ENCODE measurements around the gene SAMD11.

The SAMD11 gene

DNA sequence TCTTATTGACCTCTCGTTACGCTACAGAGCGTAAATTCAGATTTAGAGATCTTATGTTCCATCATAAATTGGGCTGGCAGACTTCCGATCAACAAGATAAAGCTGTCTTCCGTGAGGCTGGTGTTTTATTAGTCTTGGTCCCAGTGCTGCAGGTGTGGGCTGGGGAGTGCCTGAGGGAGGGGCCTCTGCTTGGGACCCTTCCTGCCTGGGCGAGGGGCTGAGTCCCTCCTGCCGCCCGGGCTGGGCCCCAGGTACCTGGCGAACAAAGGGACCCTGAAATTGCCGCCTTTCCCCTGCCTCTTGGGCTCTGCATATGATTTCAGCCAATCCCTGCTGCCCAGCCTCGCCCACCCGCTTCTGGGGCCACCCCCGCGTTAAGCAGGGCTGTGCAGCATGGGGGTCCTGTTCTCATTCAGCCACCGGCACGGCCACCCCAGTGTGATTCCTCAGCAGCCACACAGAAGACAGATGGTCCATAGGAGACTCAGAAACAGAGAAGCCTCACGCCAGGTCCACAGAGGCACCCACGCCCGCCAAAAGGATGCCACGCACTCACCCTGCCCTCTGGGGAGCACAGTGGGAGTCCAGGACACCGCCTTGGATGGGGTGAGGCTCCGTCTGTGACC lies 6.1 kb upstream of the SAMD11 start:
- DNase-seq, result no peak

DNA sequence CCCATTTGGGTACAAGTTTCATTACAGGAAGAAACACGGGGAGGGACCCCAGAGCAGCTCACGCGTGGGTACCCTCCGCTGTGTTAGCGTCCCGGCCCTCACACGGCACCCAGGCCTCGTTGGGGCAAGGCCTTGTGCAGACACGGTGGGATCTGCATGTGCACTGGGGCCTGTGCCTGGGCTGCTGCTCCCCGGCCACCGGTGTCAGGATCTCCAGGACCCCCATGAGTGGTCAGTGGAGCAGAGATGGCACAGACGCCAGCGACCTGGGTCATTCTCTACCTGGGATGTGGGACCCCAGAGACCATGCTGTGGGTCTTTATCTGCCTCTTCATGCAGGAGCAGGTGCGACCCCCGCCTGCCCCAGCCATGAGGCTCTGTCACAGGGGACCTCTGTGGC lies 5.4 kb upstream of the SAMD11 start:
- DNase-seq, result no peak

DNA sequence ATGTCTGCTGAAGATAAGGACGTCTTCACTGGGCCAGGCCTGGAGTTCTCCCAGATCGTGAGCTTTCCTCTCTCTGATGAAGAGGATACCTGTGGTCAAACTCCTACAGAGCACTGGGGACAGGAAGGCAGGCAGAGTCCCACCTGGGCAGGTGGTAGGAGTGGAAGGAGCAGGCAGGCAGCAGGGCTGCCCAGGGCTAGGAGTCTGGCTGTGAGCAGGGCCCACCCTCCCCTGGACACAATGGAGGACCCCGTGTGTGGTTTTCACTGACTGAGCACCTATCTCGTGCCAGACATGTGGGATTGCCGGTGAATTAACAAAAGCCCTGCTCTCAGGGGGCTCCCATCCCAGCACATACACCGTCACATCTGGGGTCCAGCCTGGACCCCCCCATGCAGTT lies 4.9 kb upstream of the SAMD11 start:
- no peak for DNase-seq

DNA sequence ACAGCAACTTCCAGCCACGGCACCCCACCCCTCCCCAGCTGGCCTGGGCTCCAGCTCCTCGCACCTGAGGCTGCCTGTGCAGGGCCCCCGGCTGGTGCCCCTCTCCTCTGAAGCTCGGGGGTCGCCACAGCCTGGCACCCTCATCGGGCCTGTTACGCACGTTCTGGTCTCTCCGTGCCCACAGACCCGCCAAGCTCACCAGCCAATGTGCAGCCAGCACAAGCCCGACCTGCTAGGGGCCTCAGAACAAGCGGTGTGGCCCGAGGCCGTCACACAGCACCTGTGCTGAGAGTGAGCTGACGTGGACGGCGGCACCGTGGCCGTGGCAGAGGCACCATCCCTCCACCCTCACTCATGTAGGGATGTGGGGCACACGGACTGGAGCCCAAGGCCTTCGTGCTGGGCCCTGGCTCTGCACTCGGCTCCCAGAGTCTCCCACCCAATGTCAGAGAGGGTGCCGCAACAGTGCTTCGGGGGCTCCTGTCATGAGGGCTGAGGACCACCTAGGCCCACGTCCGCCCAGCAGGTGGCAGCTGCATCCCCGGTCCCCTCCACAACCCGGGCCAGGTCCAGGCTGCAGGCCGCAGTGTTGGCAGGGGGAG lies 4.4 kb upstream of the SAMD11 start:
- no peak for DNase-seq

DNA sequence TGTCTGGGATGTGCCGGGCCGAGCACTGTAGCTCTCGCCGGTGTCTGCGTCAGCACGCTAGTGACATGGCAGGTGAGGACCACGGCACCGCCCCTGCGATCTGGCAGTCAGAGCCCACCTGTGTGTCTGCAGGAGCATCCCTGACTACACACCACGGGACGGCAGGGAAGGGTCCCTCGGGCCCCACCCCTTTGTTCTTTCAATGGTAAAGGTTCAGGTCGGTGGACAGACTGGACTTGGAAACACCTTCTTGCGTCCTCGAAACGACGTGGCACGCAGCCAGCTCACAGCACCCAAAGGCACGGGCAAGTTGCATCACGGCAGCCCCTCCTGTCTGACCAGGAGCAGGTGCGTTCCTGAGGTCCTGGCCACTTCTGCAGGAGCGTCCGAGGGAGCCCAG lies 3.7 kb upstream of the SAMD11 start:
- DNase-seq, result no peak

DNA sequence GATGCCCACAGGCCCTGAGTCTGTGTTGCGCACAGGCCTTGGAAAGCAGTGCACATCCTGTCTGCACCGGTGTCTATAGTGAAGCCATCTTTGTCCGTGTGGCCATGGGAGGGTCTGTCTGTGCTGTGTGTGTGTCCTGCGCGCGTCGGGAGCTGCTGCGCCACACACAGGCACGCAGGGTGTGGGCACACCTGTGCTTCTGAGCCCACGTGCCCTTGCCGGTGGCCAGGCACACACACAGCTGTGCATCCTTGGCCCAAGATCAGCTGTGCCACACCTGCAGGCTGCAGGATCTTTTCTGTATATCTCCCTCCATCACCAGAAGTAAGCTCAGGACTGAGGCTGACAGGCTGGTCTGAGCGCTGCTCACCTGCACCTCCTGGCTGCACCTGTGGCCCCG lies 3.2 kb upstream of the SAMD11 start:
- no peak for DNase-seq

DNA sequence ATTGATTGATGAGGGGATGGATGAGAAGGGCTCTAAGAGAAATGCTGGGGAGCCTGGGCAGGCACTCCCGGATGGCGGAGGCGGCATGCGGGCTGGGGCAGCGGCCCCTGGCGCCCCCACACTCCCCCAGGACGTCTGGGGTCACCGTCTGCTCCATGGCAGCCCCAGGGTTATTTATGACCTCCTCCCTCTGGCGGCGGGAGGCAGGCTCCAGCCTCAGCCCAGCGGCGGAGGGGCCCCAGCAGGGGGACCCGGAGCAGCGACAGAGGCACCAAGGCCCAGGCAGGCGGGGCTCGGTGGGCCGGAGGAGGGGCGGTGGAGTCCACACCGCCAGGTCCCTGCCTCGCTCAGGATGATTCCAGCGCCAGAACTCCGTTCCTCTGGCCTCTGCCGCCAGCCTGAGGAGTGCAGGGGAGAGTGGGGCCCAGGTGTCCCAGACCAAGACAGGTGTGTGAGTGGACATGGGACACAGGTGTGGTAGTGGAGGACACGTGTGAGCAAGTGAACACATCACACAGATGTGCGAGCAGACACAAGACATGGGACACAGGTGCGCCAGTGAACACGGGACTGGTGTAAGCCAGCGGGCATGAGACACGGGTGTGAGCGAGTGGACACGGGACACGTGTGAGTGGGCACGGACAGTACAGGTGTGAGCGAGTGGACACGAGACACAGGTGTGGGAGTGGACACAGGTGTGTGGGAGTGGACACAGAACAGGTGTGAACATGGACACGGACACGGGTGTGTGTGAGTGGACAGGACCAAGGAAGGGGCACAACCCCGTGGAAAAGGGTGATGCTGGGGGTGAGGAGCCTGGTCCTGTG lies 2.5 kb upstream of the SAMD11 start:
- no peak for DNase-seq

DNA sequence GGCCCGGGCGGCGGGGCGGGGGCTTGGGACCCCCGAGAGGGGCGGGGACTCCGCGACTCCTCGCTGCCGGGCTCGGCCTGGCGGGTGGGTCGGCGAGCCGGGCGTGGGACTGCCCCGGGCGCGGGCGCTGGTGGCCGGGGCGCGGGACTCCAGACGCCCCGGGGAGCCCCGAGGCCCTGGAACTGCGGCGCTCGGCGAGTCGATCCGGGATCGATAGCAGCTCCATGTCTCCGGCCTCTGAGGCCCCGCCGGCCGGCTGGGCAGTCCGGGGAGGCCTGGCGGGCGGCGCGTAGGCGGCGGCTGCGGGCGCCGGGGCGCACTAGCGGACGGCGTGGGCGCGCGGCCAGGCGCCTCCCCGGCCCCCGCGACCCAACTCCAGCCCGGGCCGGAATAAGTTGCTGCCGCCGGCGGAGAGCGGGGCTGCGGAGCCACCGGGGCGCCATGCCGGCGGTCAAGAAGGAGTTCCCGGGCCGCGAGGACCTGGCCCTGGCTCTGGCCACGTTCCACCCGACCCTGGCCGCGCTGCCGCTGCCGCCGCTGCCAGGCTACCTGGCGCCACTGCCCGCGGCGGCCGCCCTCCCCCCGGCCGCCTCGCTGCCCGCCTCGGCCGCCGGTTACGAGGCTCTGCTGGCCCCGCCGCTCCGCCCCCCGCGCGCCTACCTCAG lies 400 bp downstream of the SAMD11 start:
- no peak for DNase-seq

DNA sequence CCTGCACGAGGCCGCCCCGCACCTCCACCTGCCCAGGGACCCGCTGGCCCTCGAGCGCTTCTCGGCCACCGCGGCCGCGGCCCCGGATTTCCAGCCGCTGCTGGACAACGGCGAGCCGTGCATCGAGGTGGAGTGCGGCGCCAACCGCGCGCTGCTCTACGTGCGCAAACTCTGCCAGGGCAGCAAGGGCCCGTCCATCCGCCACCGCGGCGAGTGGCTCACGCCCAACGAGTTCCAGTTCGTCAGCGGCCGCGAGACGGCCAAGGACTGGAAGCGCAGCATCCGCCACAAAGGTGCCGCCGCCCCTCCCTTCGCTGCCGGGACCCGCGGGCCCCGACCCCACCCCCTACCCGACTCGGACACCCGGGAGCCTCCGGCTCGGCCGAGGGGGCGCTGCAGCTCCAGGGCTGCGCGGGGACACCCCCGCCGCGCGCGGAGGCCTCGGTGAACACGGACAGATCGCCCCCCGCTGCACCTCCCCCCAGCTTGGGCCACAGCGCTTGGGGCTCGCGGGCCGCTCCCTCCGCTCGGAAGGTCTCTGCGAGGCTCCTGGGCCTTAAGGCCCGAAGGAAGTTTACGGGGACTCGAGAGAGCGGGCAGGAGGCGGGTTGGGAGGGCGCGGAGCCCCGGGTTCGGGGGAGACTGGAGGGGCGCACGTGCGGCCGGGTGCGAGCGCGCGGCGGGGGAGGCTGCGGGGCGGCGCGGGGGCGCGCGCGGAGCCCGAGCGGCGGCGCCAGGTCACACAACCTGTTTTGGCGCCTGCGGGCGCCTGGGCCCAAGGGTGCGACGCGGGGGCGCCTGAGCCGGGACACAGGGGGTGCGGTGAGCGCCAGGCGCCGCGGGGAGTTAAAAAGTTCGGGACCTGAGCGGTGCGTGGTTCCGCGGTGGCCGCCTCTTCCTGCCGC lies 1.2 kb downstream of the SAMD11 start:
- no peak for DNase-seq

DNA sequence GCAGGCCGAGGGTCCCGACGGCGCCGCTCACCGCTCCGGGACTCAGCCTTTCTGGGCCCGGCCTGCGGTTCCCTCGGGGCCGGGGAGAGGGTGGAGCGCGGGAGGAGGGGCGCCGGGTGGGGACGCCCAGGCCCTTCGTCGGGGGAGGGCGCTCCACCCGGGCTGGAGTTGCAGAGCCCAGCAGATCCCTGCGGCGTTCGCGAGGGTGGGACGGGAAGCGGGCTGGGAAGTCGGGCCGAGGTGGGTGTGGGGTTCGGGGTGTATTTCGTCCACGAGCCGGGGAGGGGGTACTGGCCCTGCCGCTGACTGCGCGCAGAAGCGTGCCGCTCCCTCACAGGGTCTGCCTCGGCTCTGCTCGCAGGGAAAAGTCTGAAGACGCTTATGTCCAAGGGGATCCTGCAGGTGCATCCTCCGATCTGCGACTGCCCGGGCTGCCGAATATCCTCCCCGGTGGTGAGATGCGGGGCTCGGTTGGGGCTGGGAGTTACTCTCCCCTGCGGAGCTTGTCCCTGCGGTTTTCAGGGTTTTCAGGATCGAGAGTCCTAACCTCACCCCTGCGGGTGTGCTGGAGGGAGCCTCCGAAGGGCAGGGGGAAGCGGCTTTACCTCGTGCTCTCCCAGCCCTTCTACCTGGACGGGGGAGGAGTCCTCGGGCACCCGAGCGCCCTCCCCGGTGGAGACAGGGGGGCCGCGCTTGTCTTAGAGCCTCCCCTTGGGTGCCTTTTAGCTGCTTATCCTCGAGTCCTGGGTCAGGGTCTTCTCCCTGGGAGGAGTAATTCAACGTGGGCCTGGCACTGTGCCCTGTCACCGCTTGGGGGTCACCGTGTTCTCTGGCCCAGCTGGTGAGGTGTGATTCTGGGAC lies 2.1 kb downstream of the SAMD11 start:
- no peak for DNase-seq

DNA sequence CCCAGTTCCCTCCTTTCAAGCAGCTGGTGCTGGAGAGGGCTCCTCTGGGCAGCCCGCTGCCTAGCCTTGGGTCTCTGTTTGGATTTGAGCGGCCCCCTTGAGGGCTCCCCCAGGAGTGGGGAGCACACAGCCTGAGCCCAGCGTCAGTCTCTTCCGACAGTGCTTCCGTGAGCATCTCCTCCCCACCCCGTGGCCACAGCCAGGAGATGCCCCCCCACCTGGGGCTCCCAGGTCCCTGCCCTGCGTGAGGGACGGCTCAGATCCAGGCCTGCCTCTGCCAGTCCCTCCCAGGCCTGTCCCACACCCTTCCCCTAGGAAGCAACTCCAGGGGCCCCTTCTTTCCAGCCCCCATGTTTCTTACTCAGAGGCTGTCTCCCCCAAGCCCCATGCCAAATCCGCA lies 3.5 kb downstream of the SAMD11 start:
- no peak for DNase-seq

DNA sequence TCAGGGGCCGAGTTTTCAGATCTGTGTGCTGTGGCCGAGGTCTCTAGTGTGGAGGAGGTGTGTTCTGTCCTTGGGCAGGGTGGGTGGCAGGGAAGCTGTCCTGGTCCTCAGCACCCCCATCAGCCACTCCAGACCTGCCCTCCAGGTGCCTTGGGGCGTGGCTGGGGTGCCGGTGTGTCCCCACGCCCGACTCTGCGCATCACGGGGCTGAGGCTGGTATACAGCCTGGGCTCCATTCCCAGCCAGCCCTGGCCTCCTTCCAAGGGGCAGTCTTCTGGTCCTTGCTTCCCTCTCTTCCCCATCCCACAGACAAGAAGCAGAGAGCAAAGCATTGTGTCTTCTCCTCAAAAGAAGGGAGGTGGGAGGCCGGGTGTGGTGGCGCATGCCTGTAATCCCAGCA lies 4.0 kb downstream of the SAMD11 start:
- DNase-seq, result no peak

DNA sequence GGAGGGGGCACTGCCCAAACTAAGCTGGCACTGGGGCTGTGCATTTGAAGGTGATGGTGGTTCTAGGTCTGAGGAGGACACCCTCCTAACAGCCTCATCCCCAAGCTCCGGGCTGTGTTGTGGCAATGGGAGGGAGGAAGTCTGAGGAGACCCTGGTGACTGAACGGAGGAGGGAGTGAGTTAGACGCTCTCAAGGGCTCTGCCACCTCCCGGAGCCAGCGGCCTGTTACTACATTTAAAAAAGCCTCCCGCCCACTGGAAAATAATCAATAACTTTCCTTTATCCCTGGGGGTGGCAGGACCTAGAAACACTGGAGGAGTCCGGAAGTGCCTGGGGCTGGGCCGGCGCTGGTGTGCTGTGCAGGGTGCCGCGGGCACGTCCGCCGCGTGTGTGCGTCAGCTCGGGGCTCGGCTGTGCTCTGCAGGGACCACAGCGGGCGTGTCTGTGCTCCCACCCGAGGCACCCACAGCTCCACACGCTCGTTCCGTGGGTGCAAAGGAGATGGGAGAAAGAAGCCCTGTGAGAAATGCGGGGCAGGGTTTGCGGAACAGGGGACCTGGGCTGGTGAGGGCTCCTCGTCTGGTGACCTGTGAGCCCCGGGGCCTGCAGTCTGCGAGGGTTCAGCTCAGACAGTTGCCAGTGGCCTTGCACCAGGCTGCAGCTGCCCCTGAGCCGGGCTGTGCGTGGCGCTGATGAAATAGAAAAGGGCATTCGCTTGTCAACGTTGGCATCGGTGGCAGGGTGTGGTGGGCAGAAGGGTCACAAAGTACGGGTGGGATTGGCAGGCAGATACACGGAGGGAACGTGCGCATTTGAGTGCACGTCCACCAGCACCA lies 5.3 kb downstream of the SAMD11 start:
- no peak for DNase-seq

DNA sequence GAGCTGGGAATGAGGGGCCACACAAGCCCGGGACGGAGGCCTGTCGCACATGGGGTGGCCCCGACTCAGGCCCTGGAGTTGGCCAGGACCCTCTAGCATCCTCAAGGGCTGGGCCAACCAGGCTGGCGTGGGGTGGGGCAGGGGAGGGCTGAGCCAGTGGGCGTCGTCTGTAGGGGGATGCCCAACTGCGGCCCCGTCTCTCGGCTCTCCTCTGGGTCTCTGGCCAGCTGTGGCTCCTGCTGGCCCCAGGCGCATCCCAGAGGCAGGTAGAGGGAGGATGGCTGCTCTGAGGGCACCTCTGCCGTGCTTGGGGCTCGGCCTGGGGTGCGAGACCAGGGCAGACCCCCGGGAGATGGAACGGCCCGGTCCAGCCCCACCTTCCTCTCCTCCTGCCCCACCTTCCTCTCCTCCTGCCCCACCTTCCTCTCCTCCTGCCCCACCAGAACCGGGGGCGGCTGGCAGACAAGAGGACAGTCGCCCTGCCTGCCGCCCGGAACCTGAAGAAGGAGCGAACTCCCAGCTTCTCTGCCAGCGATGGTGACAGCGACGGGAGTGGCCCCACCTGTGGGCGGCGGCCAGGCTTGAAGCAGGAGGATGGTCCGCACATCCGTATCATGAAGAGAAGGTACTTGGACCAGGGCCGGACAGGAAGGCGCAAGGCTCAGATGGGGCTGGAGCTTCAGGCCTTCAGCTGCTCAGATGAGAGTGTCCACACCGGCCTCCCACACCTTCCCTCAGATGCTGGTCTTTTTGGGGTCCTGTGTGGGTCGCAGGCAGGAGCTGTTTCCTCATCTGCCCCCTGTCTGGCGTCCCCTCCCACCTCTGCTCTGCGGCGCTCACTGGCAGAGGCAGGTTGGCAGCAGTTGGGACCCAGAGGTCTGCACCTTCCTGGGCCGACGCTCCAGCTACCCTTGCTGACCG lies 6.2 kb downstream of the SAMD11 start:
- DNase-seq, result no peak

DNA sequence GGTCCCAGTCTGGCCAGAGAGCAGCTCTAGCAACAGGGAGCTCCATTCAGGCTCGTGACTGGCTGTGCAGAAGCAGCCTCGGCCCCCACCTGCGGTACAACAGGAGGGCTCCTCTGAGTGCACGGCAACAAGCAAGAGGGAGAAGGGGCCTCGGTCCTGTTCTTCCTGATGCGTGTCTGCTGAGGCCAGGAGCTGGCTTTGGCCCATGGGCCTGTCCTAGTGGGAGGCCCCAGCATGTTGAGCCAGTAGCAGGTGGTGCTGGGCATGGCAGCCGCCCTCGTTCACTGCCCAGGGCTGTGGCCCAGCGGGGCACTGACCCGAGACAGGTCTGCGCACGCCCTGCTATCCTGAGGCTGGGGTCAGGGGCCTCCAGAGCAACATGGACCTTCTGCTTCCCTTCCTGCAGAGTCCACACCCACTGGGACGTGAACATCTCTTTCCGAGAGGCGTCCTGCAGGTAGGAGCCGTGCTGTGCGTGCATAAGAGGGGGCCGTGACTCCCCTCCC lies 7.0 kb downstream of the SAMD11 start:
- no peak for DNase-seq

DNA sequence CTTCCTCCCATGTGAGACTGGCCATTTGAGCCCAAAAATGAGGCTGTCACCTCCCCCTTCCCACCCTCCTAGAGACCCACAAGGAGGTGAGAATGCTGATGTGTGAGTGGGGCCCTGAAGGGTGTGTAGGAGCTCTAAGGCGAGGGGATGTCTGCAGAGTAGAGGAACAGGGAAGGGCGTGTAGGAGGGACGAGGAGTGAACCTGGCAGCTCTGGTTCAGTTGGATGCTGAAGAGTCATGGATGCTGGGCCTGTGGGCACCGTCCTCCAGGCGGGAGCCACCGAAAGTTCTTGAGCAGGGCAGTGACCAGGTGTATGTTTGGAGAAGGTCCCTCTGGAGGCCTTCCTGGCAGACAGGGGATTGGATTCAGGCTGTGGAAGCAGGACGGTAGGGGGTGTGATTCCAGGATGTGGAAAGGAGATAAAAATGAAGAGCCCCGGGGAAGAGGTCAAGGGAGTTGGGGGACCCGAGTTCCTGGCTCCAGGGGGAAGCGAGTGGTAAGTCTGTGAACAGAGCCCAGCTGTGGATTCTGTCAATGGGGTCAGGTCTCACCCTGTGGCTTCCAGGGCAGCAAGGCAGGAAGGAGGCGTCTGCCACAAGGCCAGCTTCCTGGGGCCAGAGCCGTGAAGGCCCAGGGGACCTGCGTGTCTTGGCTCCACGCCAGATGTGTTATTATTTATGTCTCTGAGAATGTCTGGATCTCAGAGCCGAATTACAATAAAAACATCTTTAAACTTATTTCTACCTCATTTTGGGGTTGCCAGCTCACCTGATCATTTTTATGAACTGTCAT lies 7.9 kb downstream of the SAMD11 start:
- no peak for DNase-seq

DNA sequence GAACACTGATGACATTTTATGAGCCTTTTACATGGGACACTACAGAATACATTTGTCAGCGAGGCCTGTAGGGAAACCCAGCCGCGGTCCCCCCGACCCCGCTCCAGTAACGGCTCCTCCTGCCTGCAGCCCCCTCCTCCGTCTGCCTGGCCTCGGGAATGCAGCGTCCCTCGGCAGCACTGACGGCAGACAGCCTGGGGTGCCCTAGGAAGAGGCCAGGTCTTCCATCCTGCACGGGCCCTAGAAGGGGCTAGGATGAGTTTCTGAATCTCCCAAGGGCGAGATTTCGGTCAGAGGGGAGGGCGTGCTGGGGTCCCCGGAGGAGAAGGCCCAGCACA lies 8.4 kb downstream of the SAMD11 start:
- no peak for DNase-seq

DNA sequence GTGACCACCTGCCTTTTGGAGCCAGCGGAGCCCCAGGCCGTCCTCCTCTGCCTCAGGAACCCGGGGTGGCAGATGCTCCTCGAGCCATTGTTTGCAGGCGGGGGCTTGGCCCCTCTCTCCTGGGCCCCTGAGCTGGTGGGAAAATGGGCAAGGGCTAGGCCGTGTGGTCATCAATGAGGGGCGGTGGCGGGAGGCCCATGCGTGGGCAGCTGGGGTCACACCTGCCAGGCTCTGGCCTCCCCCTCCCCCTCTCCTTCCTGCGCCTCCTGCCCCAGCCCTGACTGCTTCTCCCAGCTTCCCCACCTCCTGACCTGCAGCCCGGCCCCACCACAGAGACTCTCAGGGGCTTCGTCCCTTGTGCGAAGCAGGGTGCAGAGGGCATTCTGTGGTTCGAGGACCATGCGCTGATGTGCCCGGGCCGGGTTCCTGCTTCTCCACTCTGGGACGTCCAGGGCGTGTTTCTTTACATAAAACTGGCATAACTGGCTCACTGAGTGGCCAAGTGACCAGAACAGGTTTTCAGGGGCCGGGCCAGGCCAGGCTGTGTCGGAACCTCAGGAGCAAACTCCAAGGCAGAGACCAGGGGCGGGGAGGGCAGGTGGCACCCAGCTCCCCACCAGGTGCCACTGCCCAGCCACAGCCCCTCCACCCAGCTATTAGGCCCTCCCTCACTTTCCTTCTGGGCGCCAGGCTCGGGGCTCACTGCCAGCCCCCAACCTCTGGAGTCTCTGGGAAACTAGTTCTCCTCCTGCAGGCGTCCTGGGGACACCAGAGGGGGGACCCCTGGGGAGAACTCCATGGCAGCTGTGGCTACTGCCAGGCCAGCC lies 9.3 kb downstream of the SAMD11 start:
- no peak for DNase-seq
